Endothelial cell of umbilical vein (primary cell): ENCODE results near the gene TSPAN18. TPM values are rescaled to one million over a fixed set of nuclear protein-coding genes. Genes with fewer than 3 reads are reported as not detected.

Experiments
- BruUV-seq: library from RNA; stranded (reverse); fragments of 400-500 nt; replicated peaks from 2 replicates; lab custom pipeline; 2021; lab: Mats Ljungman, UMichigan
- CTCF ChIA-PET: fragments of 300-600, 350-600 bp; sonication (Branson Sonifier 250); formaldehyde crosslinking; loops from one replicate; lab custom pipeline; 2021; ENCODE audit warnings: antibody characterized with exemption, inconsistent platforms; lab: Charles Lee
- POLR2A ChIA-PET: fragments of 300-600, 350-600 bp; sonication (Branson Sonifier 250); formaldehyde crosslinking; loops from one replicate; lab custom pipeline; 2021; ENCODE audit warnings: antibody characterized with exemption, inconsistent platforms; lab: Charles Lee
- DNase-seq: peaks from one replicate; pipeline ENCODE4 v3.0.0-alpha.2; 2011; ENCODE audit warnings: low read depth, low spot score
- FAIRE-seq: peaks from 2 replicates; lab custom pipeline; 2011; peaks lifted over from hg19 to GRCh38; lab: Jason Lieb, UNC
- H2AFZ ChIP-seq: 2 replicates; pipeline ENCODE4 v1.6.0; 2012; ENCODE audit warnings: low read depth, low read length, control low read depth, inconsistent platforms
- H3K27ac ChIP-seq: 2 replicates; pipeline ENCODE4 v1.5.1; 2011; ENCODE audit warnings: low read depth, mild to moderate bottlenecking, control low read depth, low read length, moderate library complexity; ENCODE audit not compliant: insufficient read depth
- H3K27me3 ChIP-seq, 2 experiments: 2 replicates each; pipeline versions ENCODE4 v1.6.0 to v1.6.1; 2011; ENCODE audit warnings: low read length in 2 of 2, mixed read lengths in 1 of 2; ENCODE audit not compliant: control insufficient read depth in 2 of 2, insufficient read depth in 2 of 2
- H3K36me3 ChIP-seq, 2 experiments: 2 replicates in 1 of 2; 3 replicates in 1 of 2; pipeline ENCODE4 v1.5.1; 2011; ENCODE audit warnings: low read length in 2 of 2, mild to moderate bottlenecking in 1 of 2, moderate library complexity in 1 of 2; ENCODE audit not compliant: control insufficient read depth in 2 of 2, insufficient read depth in 2 of 2; ENCODE audit errors: extremely low read depth in 1 of 2
- H3K4me1 ChIP-seq: 3 replicates; pipeline ENCODE4 v1.5.1; 2011; ENCODE audit warnings: mild to moderate bottlenecking, low read length; ENCODE audit not compliant: control insufficient read depth, insufficient read depth; ENCODE audit errors: extremely low read depth
- H3K4me2 ChIP-seq: 2 replicates; pipeline ENCODE4 v1.6.1; 2011; ENCODE audit warnings: low read length, control low read depth, mixed read lengths; ENCODE audit not compliant: insufficient read depth
- H3K4me3 ChIP-seq, 3 experiments: fragments of 200-600 bp in 1 of 3; sonication (generic), shearing (Covaris generic) in 1 of 3; replicated peaks in 1 of 3; 2 replicates each; pipeline ENCODE4 v1.5.1; 2011 to 2016; ENCODE audit warnings: control low read depth in 3 of 3, low read length in 3 of 3, mild to moderate bottlenecking in 2 of 3, inconsistent platforms in 1 of 3, low read depth in 1 of 3, moderate library complexity in 1 of 3; ENCODE audit not compliant: insufficient read depth in 1 of 3
- H3K79me2 ChIP-seq: 2 replicates; pipeline ENCODE4 v1.6.0; 2012; ENCODE audit warnings: low read length, inconsistent platforms; ENCODE audit not compliant: control insufficient read depth, insufficient read depth
- H3K9ac ChIP-seq: replicated peaks from 2 replicates; pipeline ENCODE3; 2011; ENCODE audit warnings: low read length, control low read depth; ENCODE audit not compliant: insufficient read depth; ENCODE audit errors: extremely low read depth
- H3K9me1 ChIP-seq: replicated peaks from 3 replicates; pipeline ENCODE4 v1.6.0; 2011; ENCODE audit warnings: mild to moderate bottlenecking, low read length; ENCODE audit not compliant: control insufficient read depth, insufficient read depth; ENCODE audit errors: extremely low read depth
- H3K9me3 ChIP-seq: replicated peaks from 2 replicates; pipeline ENCODE4 v1.5.1; 2012; ENCODE audit warnings: low read length, inconsistent platforms; ENCODE audit not compliant: control insufficient read depth, insufficient read depth
- H4K20me1 ChIP-seq: replicated peaks from 2 replicates; pipeline ENCODE3; 2011; ENCODE audit warnings: mild to moderate bottlenecking, low read length; ENCODE audit not compliant: control insufficient read depth, insufficient read depth; ENCODE audit errors: extremely low read depth
- EZH2 ChIP-seq: IDR thresholded peaks from 2 replicates; pipeline ENCODE4 v1.6.1; 2012; ENCODE audit warnings: borderline replicate concordance, low read depth, mild to moderate bottlenecking, moderate library complexity, low read length, inconsistent platforms; ENCODE audit not compliant: severe bottlenecking
- FOS ChIP-seq: IDR thresholded peaks from 2 replicates; pipeline ENCODE4 v1.6.1; 2011; ENCODE audit warnings: mild to moderate bottlenecking, low read length, moderate library complexity, borderline replicate concordance; ENCODE audit not compliant: insufficient read depth
- GATA2 ChIP-seq: IDR thresholded peaks from 2 replicates; pipeline ENCODE4 v1.7.0; 2011; ENCODE audit warnings: low read depth, mild to moderate bottlenecking, moderate library complexity, mixed read lengths, low read length; ENCODE audit not compliant: insufficient read length, insufficient read depth
- JUN ChIP-seq: IDR thresholded peaks from 2 replicates; pipeline ENCODE4 v1.6.1; 2011; ENCODE audit warnings: borderline replicate concordance, low read depth; ENCODE audit not compliant: insufficient read length, insufficient read depth
- MYC ChIP-seq: IDR thresholded peaks from one replicate; pipeline ENCODE4 v1.6.1; 2011; ENCODE audit warnings: mild to moderate bottlenecking, low read depth, low read length
- POLR2A ChIP-seq: IDR thresholded peaks from 2 replicates; pipeline ENCODE4 v1.6.1; 2012; ENCODE audit warnings: low read depth, mild to moderate bottlenecking, control low read depth, low read length
- POLR2AphosphoS5 ChIP-seq: IDR thresholded peaks from 2 replicates; pipeline ENCODE4 v1.6.1; 2012; ENCODE audit warnings: low read depth, mild to moderate bottlenecking, control low read depth, low read length, moderate library complexity; ENCODE audit not compliant: insufficient read depth
- dilution Hi-C: fragments of 300-500 bp; cut with MboI; formaldehyde crosslinking; loops from one replicate; pipeline ENCODE4 v1.15.0; 2019; ENCODE audit warnings: low sequenced_read_pairs; ENCODE audit not compliant: extremely low pct_ligation_motif_present
- intact Hi-C: fragments of 100-400 bp; cut with micrococcal nuclease; formaldehyde crosslinking; loops from one replicate; pipeline ENCODE4 v1.10.0; 2022
- polyA plus RNA-seq, 4 experiments: library from polyadenylated mRNA; depleted of rRNA in 3 of 4; stranded (reverse) in 3 of 4; unstranded in 1 of 4; fragments of >200 nt; gene quantifications; 2 replicates each; pipeline versions ENCODE4 v1.2.1 to v1.2.3, GENCODE V29; 2011 to 2012; ENCODE audit warnings: missing spikeins in 1 of 4
- total RNA-seq: library from RNA; stranded (reverse); gene quantifications from 2 replicates; pipeline ENCODE4 v1.2.3, GENCODE V29; 2021
- TF ChIP-seq, protein P1 (sequence below), 2 donors: IDR thresholded peaks; 1 replicate in 1 of 2; 2 replicates in 1 of 2; pipeline ENCODE4 v1.5.1; 2011; ENCODE audit warnings: low read length in 2 of 2, mild to moderate bottlenecking in 2 of 2, moderate library complexity in 2 of 2, control low read depth in 1 of 2, inconsistent platforms in 1 of 2, low read depth in 1 of 2; ENCODE audit not compliant: insufficient read depth in 1 of 2; ENCODE audit errors: extremely low read depth in 1 of 2
- TF ChIP-seq, protein P2 (sequence below): IDR thresholded peaks from 2 replicates; pipeline ENCODE4 v1.6.1; 2011; ENCODE audit not compliant: insufficient read depth, insufficient read length

Gene TSPAN18
- total and polyA plus RNA-seq, 2 donors (not counting 3 experiments of a cell fraction or from before 2014, with no cell fraction given): 32.2 to 118 TPM

DNA sequence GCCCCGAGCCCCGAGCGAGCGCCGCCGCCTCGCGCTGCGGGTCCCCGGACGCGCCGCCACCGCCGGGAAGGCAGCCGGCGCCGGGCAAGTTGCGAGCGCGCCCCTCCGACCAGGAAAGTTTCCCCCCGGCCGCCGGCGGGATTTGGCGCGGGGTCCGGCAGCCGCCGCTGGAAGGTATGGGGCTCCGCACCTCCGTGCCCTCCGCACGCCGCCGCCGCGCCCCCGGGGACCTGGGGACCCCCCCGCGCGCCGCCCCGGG lies 281 bp downstream of the TSPAN18 start:
- intact Hi-C loops: no loop called here
- CTCF ChIA-PET: interaction anchor here (0.6 to 2.6 kb wide), 8 partner anchors 49 to 201 kb away, joined by 3 to 12 read pairs (median 4); no protein-coding TSS in a partner anchor

More for the DNA sequence above, 281 bp downstream of the TSPAN18 start:
- no TSS peak for BruUV-seq
- Histone ChIP-seq H4K20me1 (no peaks in the 10 kb centered on the region), H3K27ac (no peak overlapping the region), H3K4me1 (peaks cover 35% of the 10 kb centered on the region), H2AFZ (peak overlapping the region; percentile 85), H3K4me2 (peak overlapping the region; percentile 39), H3K9me3 (no peaks in the 10 kb centered on the region), H3K4me3 (peak overlapping the region; percentile 51 to 73 (median 61)), H3K36me3 (no peaks in the 10 kb centered on the region), H3K27me3 (no peaks in the 10 kb centered on the region), H3K9ac (peak overlapping the region; percentile 52), H3K79me2 (no peaks in the 10 kb centered on the region), H3K9me1 (no peaks in the 10 kb centered on the region)
- POLR2A ChIA-PET: no interaction called here
- no peak for DNase-seq
- TF ChIP-seq JUN (no peak), POLR2A (no peak), MYC (no peak), FOS (no peak), GATA2 (no peak), EZH2 (no peak), POLR2AphosphoS5 (no peak)
- TF ChIP-seq, protein P1, sequence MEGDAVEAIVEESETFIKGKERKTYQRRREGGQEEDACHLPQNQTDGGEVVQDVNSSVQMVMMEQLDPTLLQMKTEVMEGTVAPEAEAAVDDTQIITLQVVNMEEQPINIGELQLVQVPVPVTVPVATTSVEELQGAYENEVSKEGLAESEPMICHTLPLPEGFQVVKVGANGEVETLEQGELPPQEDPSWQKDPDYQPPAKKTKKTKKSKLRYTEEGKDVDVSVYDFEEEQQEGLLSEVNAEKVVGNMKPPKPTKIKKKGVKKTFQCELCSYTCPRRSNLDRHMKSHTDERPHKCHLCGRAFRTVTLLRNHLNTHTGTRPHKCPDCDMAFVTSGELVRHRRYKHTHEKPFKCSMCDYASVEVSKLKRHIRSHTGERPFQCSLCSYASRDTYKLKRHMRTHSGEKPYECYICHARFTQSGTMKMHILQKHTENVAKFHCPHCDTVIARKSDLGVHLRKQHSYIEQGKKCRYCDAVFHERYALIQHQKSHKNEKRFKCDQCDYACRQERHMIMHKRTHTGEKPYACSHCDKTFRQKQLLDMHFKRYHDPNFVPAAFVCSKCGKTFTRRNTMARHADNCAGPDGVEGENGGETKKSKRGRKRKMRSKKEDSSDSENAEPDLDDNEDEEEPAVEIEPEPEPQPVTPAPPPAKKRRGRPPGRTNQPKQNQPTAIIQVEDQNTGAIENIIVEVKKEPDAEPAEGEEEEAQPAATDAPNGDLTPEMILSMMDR (IDR thresholded peaks at IDR 0.05; ENCODE audit: extremely low read depth in 1 of 2, insufficient read depth in 1 of 2, low read depth in 1 of 2, low read length in 2 of 2): no peak
- TF ChIP-seq, protein P2, sequence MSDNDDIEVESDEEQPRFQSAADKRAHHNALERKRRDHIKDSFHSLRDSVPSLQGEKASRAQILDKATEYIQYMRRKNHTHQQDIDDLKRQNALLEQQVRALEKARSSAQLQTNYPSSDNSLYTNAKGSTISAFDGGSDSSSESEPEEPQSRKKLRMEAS: no peak
- dilution Hi-C loops: no loop called here
- FAIRE-seq: no peak
